GM08714 (cell line): Measurements from ENCODE around the gene C11orf52.
"Not testable (repeated sequence)": the region's sequence is repeated elsewhere in the genome, so short reads cannot be mapped to it uniquely, and the experiment has no call there.

ENCODE experiments used
- H3K4me3 ChIP-seq: fragments of 200-500 bp; sonication (Bioruptor generic); 2 replicates; pipeline ENCODE4 v1.5.1; 2014; ENCODE audit warnings: mild to moderate bottlenecking, low read length, inconsistent platforms
- ZNF274 ChIP-seq: IDR thresholded peaks from 2 replicates; pipeline ENCODE4 v1.6.1; 2012; ENCODE audit warnings: mild to moderate bottlenecking, low read depth, low read length

Gene C11orf52

GRCh38 chr11:111923351-111923788, 4.7 kb downstream of the C11orf52 start:
- TF ChIP-seq ZNF274, result no peak
- H3K4me3 ChIP-seq, result no peak overlapping the region

- no peak for TF ChIP-seq ZNF274
- H3K4me3 ChIP-seq, result no peak overlapping the region
Observed at GRCh38 chr11:111923951-111924350, 5.2 kb downstream of the C11orf52 start.

DNA sequence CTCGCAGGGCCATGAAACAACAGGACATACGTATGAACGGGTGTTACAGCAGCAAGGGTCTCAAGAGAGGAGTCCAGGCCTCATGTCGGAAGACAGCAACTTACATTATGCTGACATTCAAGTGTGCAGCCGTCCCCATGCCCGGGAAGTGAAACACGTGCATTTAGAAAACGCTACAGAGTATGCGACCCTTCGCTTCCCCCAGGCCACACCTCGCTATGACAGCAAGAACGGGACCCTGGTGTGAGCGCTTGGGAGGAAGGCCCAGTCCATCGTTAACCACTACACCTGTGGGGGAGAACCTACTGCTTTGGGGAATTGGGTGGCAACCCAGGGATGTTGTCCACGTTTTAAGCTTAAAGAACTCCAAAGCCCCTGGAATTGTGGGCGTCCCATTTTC, 7.2 kb downstream of the C11orf52 start:
- no peak for TF ChIP-seq ZNF274
- H3K4me3 ChIP-seq, result no peak overlapping the region

GRCh38 chr11:111926505-111927391, 8.0 kb downstream of the C11orf52 start:
- peak overlapping the region; percentile 45; the same call in 1 of the 2 replicates for H3K4me3 ChIP-seq
- TF ChIP-seq ZNF274, result no peak

DNA sequence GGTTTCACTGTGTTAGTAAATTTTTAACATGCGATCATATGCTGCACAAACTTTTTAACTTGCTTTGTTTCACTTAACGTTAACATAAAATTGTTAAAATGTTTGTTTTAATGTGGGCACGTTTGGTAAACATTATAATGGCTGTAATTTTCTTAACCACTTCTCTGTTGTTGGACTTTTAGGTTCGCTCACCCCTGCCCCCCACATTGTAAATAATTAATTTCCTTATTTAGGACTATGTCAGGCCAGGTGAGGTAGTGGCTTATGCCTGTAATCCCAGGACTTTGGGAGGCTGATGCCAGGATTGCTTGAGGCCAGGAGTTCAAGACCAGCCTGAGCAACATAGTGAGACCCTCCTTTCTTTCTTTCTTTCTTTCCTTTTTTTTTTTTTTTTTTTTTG, 11.8 kb downstream of the C11orf52 start:
- TF ChIP-seq ZNF274, result no peak
- H3K4me3 ChIP-seq, result no peak overlapping the region

DNA sequence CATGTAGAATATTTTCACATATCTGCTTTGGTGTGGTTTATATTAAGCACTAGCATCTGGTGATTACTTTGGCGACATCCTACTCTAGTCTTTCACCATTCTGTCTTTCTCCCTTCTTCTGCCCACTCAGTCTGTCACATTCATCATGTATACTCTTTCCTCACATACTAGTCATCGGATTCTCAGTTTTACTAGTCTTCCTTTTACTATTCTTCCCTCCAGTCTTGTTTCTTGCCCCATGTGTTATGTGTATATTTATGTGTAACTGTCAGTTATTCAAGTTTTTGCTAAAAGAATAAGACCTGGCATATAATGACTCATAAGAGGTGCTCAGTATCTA, 13.9 kb downstream of the C11orf52 start:
- no peak for TF ChIP-seq ZNF274
- no peak overlapping the region for H3K4me3 ChIP-seq

- H3K4me3 ChIP-seq, result not testable (repeated sequence)
Observed at GRCh38 chr11:111933176-111933575, 14.5 kb downstream of the C11orf52 start.

- no peak for TF ChIP-seq ZNF274
- no peak overlapping the region for H3K4me3 ChIP-seq
Observed at GRCh38 chr11:111933872-111934271, 15.2 kb downstream of the C11orf52 start.

DNA sequence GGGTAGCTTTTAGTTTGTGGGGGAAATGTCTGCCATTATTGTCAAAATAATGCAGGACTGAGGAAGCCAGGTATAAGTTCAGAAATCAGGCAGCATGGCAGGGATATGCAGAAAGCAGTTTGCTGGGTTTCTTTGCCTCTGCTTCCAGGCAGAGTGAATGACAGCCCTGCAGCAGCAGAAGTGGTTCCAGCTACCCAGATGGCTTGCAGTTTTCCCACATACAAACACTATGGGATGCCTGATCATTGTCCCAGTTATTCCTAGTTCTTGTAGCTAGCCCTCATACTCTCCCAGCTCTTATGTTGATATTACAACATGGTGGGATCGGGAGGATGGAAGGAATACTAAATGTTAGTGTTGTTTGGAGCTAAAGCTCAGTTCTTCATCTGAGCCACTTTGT, 15.6 kb downstream of the C11orf52 start:
- TF ChIP-seq ZNF274, result no peak
- H3K4me3 ChIP-seq, result no peak overlapping the region

DNA sequence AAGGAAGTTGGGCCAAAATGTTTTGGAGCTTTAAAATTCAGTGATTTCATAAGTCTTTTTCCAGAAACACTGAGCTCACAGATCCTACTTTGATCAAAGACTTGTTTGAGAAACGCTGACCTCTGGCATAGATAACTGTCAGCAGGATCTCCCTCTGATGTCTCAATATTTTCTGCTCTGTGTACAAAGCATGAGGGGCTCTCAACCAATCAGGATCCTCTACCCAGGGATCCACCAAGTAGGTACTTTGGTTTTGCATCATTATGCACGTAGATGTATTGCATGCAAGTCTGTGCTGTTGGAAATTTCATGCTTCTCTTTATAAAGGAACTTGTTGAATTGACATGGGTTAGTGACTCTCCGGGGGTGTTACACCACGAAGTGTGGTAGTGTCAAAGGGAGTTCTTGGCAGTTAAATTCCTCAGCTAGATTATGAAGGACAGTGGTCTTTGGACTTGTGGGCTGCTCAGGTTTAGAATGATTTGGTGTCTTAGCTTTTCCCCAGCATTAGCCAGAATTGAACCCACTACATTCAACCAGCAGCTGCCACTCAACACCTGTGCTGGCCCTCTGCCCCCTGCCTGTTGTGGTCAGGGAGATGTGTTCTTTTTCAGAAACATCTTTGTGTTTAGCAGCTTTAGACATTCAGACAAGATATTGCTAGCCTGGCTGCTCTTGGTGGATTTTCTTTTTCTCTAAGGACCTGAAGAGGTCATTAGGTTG, 16.8 kb downstream of the C11orf52 start:
- no peak overlapping the region for H3K4me3 ChIP-seq

GRCh38 chr11:111936040-111936540, 17.4 kb downstream of the C11orf52 start:
- H3K4me3 ChIP-seq, result no peak overlapping the region
- TF ChIP-seq ZNF274, result no peak

More for the DNA sequence above, 16.8 kb downstream of the C11orf52 start:
- no peak for TF ChIP-seq ZNF274

DNA sequence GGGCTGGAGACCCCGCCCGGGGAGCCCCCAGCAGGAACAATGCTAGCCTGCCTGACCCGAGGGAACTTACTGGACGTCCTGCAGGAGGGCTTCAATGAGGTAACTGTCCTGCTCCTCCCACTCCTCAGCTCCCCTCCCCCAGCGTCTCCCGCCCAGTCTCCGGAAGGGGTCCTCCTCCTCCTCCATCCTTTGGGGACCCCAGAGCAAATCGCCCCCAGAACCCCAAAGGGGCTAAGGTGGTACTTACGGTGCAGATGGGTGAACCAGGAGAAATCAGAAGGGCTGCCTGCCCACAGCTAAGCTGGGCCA, 18.7 kb downstream of the C11orf52 start:
- peak overlapping the region; percentile 51; the same call in 1 of the 2 replicates for H3K4me3 ChIP-seq
- no peak for TF ChIP-seq ZNF274

DNA sequence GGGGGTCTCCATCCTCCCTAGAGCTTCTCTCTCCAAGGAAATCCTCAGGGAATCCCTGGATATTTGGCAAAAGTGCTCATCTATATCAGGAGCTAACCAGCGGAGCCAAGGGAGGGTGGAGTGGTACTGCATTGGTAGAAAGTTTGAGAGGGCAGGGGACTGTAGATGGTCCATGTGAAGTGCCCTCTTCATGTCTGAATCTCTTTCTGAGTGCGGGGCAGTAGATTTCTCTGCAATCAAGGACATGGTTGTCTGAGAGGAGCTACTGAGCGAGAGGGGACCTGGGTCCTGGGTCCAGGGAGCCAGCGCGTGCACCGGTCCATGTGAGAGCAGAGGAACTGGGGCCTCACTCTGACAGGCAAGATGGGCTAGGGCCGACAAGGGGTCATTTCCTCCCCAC, 19.1 kb downstream of the C11orf52 start:
- no peak for TF ChIP-seq ZNF274
- no peak overlapping the region for H3K4me3 ChIP-seq

GRCh38 chr11:111938687-111939160, 20.0 kb downstream of the C11orf52 start:
- H3K4me3 ChIP-seq, result no peak overlapping the region
- TF ChIP-seq ZNF274, result no peak
